Thyroid gland (tissue), 4 donors: ENCODE results near the gene LAD1. TPM values are rescaled to one million over a fixed set of nuclear protein-coding genes. Genes with fewer than 3 reads are reported as not detected.

Experiments used
- DNase-seq, 2 donors: peaks; one replicate each; pipeline ENCODE4 v3.0.0-alpha.2; 2019
- H3K27ac ChIP-seq, 3 donors: fragments of 200-600 bp; sonication (generic); 1 replicate in 2 of 3; 2 replicates in 1 of 3; pipeline ENCODE4 v1.5.1; 2016 to 2019; ENCODE audit warnings: mild to moderate bottlenecking in 1 of 3, moderate library complexity in 1 of 3
- H3K27me3 ChIP-seq: fragments of 200-600 bp; sonication (generic); one replicate; pipeline ENCODE4 v1.5.1; 2019
- H3K36me3 ChIP-seq, 2 donors: fragments of 200-600 bp; sonication (generic); one replicate each; pipeline ENCODE4 v1.5.1; 2016 to 2019
- H3K4me1 ChIP-seq, 2 donors: fragments of 200-600 bp; sonication (generic); one replicate each; pipeline ENCODE4 v1.5.1; 2017 to 2019
- H3K4me3 ChIP-seq, 3 donors: fragments of 200-600 bp; sonication (generic); replicated peaks in 1 of 3; 1 replicate in 2 of 3; 2 replicates in 1 of 3; pipeline ENCODE4 v1.5.1; 2016; ENCODE audit warnings: mild to moderate bottlenecking in 1 of 3
- H3K9me3 ChIP-seq: fragments of 200-600 bp; sonication (generic); one replicate; pipeline ENCODE4 v1.5.1; 2017
- POLR2A ChIP-seq, 2 donors: fragments of 450-650 bp; IDR thresholded peaks; one replicate each; pipeline ENCODE4 v1.6.1; 2017; ENCODE audit warnings: antibody characterized with exemption in 2 of 2, mild to moderate bottlenecking in 2 of 2, moderate library complexity in 1 of 2
- WGBS, 2 donors: methylation state at CpG; one replicate each; pipeline ENCODE4 v1.1.5; 2017; 5-methylcytosine and 5-hydroxymethylcytosine counted together
- intact Hi-C: fragments of 100-400 bp; cut with DNase I; formaldehyde crosslinking; loops from one replicate; pipeline ENCODE4 v1.15.1; 2023
- total RNA-seq, 4 donors: library from RNA; depleted of rRNA; stranded (reverse); fragments of >200 nt; gene quantifications; one replicate each; pipeline ENCODE4 v1.2.3, GENCODE V29; 2016
- TF ChIP-seq, protein P1 (sequence below), 6 experiments: fragments of 200-600 bp in 3 of 6; fragments of 450-650 bp in 3 of 6; sonication (generic) in 3 of 6; IDR thresholded peaks; one replicate each; pipeline ENCODE4 v1.5.1; 2016 to 2019; ENCODE audit warnings: antibody characterized with exemption in 6 of 6, mild to moderate bottlenecking in 2 of 6, inconsistent platforms in 1 of 6, moderate library complexity in 1 of 6

The LAD1 gene
- total RNA-seq, 4 donors from 2014 or later = 2.9 to 7.4 (median 5.1) TPM

DNA sequence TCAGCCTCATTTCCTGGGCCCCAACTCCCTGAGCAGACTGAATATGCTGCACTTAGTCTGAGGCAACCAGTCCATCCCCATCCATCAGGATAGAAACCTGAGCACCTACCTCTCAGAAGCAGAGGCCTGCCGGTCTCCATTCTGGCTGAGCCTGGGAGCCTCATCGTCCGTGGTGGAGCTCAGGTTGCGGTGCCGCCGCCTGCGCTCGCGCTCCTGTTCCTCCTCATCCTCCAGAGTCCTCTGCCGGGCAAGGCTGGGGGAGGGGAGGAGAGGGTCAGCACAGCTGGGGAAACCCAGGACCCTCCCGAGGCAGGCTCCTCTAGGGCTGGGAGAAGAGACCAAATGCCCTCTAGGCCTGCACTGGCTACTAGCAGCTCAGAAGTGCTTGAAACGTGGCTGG lies 10.1 kb downstream of the LAD1 start:
- H3K9me3 ChIP-seq = no peaks in the 10 kb centered on the region
- DNase-seq = no peak
- 93% methylated on average over 12 of the region's 12 CpGs; no CpG with 5 or more reads in 1 of the 2 donors for WGBS, 2 donors
- no peaks in the 10 kb centered on the region for H3K27me3 ChIP-seq
- H3K4me3 ChIP-seq = no peak overlapping the region
- H3K27ac ChIP-seq = no peak overlapping the region
- intact Hi-C loops = no loop called here
- H3K36me3 ChIP-seq = no peaks in the 10 kb centered on the region
- TF ChIP-seq, protein P1, sequence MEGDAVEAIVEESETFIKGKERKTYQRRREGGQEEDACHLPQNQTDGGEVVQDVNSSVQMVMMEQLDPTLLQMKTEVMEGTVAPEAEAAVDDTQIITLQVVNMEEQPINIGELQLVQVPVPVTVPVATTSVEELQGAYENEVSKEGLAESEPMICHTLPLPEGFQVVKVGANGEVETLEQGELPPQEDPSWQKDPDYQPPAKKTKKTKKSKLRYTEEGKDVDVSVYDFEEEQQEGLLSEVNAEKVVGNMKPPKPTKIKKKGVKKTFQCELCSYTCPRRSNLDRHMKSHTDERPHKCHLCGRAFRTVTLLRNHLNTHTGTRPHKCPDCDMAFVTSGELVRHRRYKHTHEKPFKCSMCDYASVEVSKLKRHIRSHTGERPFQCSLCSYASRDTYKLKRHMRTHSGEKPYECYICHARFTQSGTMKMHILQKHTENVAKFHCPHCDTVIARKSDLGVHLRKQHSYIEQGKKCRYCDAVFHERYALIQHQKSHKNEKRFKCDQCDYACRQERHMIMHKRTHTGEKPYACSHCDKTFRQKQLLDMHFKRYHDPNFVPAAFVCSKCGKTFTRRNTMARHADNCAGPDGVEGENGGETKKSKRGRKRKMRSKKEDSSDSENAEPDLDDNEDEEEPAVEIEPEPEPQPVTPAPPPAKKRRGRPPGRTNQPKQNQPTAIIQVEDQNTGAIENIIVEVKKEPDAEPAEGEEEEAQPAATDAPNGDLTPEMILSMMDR (IDR thresholded peaks at IDR 0.05) = no peak
- no peak for TF ChIP-seq POLR2A (IDR thresholded peaks at IDR 0.05)
- H3K4me1 ChIP-seq = peaks cover 0 to 6% of the 10 kb centered on the region in 2 donors

DNA sequence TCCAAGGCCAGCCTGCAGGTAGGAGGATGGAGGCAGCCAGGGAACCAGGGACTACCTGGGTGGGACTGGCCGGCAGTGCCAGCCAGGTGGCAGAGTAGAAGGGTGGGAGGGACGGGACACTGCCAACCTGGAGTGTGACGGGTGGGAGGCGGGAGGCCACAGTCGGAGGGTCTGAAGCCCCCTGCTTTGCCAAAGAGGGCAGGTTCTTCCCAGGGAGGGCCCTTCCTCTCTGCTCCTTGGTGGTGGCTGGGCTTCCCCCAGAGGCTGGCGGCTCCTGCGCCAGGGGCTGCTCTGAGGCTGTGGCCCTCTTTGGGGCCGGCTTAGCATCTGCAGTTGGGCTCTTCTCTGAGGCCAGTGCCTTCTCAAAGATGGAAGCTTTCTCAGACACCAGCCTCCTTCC lies 12.9 kb downstream of the LAD1 start:
- intact Hi-C loops = loop anchor here (2.0 kb wide), 1 partner anchor 21 kb away; no protein-coding TSS in a partner anchor
- no peak for DNase-seq
- WGBS, 2 donors = 92 to 99% methylated on average over 2 to 7 of the region's 8 CpGs
- Histone ChIP-seq H3K4me1 (peaks cover 3 to 11% of the 10 kb centered on the region in 2 donors), H3K36me3 (no peaks in the 10 kb centered on the region), H3K27me3 (no peaks in the 10 kb centered on the region), H3K27ac (no peak overlapping the region), H3K9me3 (no peaks in the 10 kb centered on the region), H3K4me3 (no peak overlapping the region)
- no peak for TF ChIP-seq POLR2A (IDR thresholded peaks at IDR 0.05)
- TF ChIP-seq, protein P1 (IDR thresholded peaks at IDR 0.05) = no peak

DNA sequence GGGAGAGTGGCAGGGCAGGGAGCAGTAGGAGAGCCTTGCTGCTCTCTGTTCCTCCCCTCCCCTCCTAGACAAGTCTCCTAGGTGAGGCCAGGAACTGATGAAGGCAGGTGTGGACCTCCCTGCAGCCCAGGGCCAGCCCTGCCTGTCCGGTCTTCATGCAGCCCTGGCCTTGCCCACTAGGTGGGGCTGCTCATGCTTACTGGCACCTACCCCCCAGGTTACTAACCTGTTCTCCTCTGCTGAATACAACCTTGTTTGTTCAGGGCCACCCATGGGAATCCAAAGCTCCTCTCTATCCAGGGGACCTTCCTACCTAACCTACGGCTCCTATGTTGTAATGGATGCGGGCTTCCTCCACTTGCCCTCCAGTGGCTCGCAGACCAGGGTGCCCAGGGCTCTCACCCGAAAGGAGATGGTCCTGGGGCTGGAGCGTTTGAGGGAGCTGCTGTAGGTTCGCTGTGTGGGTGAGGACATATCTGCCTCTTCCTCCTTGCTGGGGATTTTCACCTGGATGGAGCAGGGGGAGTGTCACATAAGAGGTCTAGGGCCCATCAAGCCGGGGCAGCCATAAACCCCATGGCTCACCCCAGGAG lies 13.7 kb downstream of the LAD1 start:
- peak; percentile 86 to 88 for DNase-seq
- H3K9me3 ChIP-seq = no peaks in the 10 kb centered on the region
- TF ChIP-seq, protein P1 (IDR thresholded peaks at IDR 0.05) = peak in 5 of 6 experiments; percentile 54 to 89 (median 79)
- TF ChIP-seq POLR2A (IDR thresholded peaks at IDR 0.05) = no peak
- whole genome bisulfite sequencing, 2 donors = 62 to 85% methylated on average over 6 to 8 of the region's 8 CpGs
- no peaks in the 10 kb centered on the region for H3K36me3 ChIP-seq
- H3K27ac ChIP-seq = no peak overlapping the region
- peaks cover 9 to 19% of the 10 kb centered on the region in 2 donors for H3K4me1 ChIP-seq
- no peak overlapping the region for H3K4me3 ChIP-seq
- intact Hi-C loops = no loop called here
- no peaks in the 10 kb centered on the region for H3K27me3 ChIP-seq

DNA sequence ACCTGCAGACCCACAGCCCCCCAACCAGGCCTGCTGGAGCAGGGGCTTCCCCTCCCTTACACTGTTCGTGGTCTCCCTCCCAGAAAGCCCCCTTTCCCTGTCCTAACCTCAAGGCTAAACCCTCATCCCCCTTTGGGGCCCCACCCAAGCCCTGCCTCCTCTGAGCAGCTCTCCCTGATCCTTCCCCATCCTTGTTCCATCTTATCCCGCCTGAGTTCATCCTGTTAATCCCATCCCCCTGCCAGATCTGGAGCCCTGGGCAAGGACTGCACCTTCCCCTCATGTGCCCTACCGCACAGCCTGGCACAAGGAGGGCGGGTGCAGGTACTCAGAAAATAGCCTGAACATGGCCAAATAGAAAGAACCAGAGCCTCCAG lies 14.7 kb downstream of the LAD1 start:
- no peak overlapping the region for H3K4me3 ChIP-seq
- no peak for TF ChIP-seq POLR2A (IDR thresholded peaks at IDR 0.05)
- TF ChIP-seq, protein P1 (IDR thresholded peaks at IDR 0.05) = no peak
- H3K27me3 ChIP-seq = no peaks in the 10 kb centered on the region
- WGBS, 2 donors = 56 to 80% methylated on average over 4 of the region's 4 CpGs
- intact Hi-C loops = no loop called here
- H3K4me1 ChIP-seq = peaks cover 11 to 28% of the 10 kb centered on the region in 2 donors
- no peaks in the 10 kb centered on the region for H3K36me3 ChIP-seq
- no peaks in the 10 kb centered on the region for H3K9me3 ChIP-seq
- H3K27ac ChIP-seq = no peak overlapping the region
- no peak for DNase-seq

DNA sequence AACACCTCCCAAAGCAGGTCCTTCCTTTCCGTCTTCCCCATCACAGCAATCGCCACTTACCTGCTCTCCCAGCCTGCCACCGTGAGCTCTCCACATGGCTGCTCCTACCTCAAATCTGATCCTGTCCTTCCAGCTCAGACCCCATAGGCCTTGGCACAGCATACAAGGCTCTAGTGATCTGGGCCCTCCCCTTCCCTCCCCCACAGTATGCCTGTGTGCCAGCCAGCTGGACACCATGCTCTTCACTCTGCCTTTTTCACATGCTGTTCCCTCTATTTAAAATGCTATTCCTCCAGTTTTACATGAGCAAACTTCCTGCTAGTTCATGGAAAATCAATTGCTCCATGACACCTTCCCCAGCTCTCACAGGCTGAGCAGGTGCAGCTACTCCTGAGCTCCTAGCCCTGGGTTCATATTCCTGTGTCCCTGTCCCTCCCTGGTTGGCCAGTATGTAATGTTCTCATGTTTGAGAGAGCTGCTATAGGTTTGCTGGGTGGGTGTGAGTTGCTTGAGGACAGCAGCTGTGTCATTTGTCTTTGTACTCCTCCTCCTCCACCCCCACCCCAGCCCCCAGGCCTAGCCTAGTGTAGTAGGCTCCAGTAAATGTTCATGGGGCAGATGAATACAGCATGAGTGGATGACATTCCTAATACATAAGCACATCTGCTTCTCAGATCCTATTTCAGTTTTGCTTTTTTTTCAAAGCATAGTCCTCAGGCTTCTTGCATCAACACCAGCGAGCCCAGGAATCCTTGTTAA lies 15.3 kb downstream of the LAD1 start:
- DNase-seq = peak in 1 of 2 donors; percentile 22
- no peaks in the 10 kb centered on the region for H3K36me3 ChIP-seq
- no peaks in the 10 kb centered on the region for H3K9me3 ChIP-seq
- H3K4me1 ChIP-seq = peaks cover 11 to 28% of the 10 kb centered on the region in 2 donors
- no peaks in the 10 kb centered on the region for H3K27me3 ChIP-seq
- H3K4me3 ChIP-seq = no peak overlapping the region
- TF ChIP-seq, protein P1 (IDR thresholded peaks at IDR 0.05) = no peak
- TF ChIP-seq POLR2A (IDR thresholded peaks at IDR 0.05) = no peak
- H3K27ac ChIP-seq = no peak overlapping the region
- intact Hi-C loops = no loop called here
- WGBS, 2 donors = 86 to 88% methylated on average over 4 of the region's 4 CpGs
